HL-60 (cell line): ENCODE measurements around the gene GALM.

Experiments used
- POLR2AphosphoS5 ChIP-seq: IDR thresholded peaks from 2 replicates; pipeline ENCODE4 v1.6.1; 2012; ENCODE audit warnings: low read depth
- TF ChIP-seq, protein P1 (sequence below): IDR thresholded peaks from one replicate; pipeline ENCODE4 v1.5.1; 2011; ENCODE audit warnings: low read length, control low read depth, inconsistent platforms; ENCODE audit not compliant: insufficient read depth

DNA sequence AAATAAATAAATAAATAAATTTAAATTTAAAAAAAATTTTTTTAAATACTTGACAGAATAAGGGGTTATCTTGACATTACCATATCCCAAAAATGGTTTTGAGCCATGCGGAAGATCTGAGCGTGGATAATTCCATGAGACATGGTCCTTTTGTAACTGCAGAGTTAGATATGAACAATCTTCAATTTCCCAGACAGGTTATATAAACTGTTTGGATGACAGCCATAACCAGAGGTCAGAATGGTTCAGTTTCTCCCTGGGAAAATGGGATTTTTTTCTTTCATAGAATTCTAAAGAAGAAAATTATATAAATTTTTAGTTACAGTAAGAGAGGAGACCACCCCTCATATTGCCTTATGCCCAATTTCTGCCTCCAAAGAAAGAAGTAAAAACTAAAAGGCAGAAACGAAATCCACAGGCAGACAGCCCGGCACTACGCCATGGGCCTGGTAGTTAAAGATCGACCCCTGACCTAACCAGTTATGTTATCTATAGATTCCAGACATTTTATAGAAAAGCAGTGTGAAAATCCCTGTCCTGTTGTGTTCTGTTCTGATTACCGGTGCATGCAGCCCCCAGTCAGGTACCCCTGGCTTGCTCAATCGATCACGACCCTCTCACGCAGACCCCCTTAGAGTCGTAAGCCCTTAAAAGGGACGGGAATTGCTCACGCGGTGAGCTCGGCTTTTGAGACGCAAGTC is 3.0 kb downstream of the GALM start:
- TF ChIP-seq, protein P1, sequence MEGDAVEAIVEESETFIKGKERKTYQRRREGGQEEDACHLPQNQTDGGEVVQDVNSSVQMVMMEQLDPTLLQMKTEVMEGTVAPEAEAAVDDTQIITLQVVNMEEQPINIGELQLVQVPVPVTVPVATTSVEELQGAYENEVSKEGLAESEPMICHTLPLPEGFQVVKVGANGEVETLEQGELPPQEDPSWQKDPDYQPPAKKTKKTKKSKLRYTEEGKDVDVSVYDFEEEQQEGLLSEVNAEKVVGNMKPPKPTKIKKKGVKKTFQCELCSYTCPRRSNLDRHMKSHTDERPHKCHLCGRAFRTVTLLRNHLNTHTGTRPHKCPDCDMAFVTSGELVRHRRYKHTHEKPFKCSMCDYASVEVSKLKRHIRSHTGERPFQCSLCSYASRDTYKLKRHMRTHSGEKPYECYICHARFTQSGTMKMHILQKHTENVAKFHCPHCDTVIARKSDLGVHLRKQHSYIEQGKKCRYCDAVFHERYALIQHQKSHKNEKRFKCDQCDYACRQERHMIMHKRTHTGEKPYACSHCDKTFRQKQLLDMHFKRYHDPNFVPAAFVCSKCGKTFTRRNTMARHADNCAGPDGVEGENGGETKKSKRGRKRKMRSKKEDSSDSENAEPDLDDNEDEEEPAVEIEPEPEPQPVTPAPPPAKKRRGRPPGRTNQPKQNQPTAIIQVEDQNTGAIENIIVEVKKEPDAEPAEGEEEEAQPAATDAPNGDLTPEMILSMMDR = no peak
- TF ChIP-seq POLR2AphosphoS5 = no peak
